BE2C (cell line): ENCODE data around the gene OTOL1.

Experiments used
- DNase-seq: peaks from one replicate; pipeline ENCODE4 v3.0.0-alpha.2; 2020
- H3K27me3 ChIP-seq: fragments of 250-450 bp; sonication (Bioruptor Pico); 2 replicates; pipeline ENCODE4 v1.5.1; 2020; ENCODE audit warnings: mild to moderate bottlenecking
- H3K36me3 ChIP-seq: fragments of 250-450 bp; sonication (Bioruptor Pico); 2 replicates; pipeline ENCODE4 v1.5.1; 2020; ENCODE audit warnings: mild to moderate bottlenecking
- H3K4me1 ChIP-seq: fragments of 250-450 bp; sonication (Bioruptor Pico); 2 replicates; pipeline ENCODE4 v1.5.1; 2020
- H3K4me3 ChIP-seq: 2 replicates; pipeline ENCODE4 v1.5.1; 2011; ENCODE audit warnings: low read depth, low read length
- H3K9me3 ChIP-seq: fragments of 250-450 bp; sonication (Bioruptor Pico); 2 replicates; pipeline ENCODE4 v1.5.1; 2020
- TF ChIP-seq, protein P1 (sequence below): IDR thresholded peaks from 2 replicates; pipeline ENCODE4 v1.5.1; 2012; ENCODE audit warnings: mild to moderate bottlenecking, low read depth, low read length

Gene OTOL1

DNA sequence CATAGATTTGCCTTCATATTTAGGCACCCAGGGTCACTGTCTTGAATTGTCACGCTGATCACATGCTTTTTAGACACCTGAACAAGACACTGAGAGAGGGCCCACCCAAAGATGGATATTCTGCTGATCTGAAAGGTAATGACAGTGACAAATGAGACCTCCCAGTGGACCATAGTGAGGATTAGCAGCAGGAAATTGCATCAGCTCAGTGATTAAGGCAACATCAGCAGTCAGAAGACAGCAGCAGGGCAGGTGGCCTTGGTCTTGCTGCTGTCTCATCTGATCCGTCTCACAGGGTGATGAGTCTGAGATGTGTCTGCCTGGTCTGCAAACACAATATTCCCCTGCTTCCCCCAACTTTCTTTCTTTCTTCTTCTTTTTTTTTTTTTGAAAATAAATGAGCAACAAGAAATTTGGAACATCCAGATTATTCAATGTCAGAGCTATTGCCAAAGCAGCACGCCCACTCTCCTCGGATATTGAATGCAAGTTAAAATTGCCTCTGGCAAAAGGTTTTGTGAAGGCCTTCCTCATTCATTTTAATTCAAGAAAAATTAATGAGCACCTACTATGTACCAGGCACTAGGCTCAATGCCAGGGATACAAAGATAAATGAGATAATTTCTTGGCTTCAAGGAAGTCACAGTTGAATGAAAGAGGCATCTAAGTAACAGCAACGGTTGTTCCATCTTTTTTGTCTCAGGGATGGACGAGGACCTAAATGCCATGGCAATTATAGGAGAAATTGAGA, 14.1 kb downstream of the OTOL1 start:
- no peaks in the 10 kb centered on the region for H3K9me3 ChIP-seq
- no peak overlapping the region for H3K4me3 ChIP-seq
- TF ChIP-seq, protein P1, sequence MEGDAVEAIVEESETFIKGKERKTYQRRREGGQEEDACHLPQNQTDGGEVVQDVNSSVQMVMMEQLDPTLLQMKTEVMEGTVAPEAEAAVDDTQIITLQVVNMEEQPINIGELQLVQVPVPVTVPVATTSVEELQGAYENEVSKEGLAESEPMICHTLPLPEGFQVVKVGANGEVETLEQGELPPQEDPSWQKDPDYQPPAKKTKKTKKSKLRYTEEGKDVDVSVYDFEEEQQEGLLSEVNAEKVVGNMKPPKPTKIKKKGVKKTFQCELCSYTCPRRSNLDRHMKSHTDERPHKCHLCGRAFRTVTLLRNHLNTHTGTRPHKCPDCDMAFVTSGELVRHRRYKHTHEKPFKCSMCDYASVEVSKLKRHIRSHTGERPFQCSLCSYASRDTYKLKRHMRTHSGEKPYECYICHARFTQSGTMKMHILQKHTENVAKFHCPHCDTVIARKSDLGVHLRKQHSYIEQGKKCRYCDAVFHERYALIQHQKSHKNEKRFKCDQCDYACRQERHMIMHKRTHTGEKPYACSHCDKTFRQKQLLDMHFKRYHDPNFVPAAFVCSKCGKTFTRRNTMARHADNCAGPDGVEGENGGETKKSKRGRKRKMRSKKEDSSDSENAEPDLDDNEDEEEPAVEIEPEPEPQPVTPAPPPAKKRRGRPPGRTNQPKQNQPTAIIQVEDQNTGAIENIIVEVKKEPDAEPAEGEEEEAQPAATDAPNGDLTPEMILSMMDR = no peak
- H3K36me3 ChIP-seq = no peaks in the 10 kb centered on the region
- H3K4me1 ChIP-seq = no peaks in the 10 kb centered on the region
- H3K27me3 ChIP-seq = no peaks in the 10 kb centered on the region
- DNase-seq = no peak

DNA sequence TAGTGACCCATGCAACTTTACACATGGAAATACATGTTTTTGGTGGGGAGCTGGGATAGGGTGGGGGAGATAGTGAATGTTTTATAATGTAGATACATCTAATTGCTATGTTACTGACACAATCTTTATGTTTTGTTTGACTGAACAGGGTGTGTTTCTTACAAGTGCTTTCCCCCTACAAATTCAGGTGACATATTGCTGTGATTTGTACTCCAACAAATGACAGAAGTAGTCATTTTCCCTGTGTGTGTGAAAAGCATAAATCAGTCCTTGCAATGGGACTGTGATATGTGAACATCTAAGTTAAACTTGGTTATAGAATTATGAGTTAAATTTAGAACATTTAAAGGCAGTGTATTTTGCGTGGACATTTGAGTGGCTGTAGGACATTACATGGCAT, 27.3 kb downstream of the OTOL1 start:
- no peaks in the 10 kb centered on the region for H3K4me1 ChIP-seq
- DNase-seq = no peak
- no peak overlapping the region for H3K4me3 ChIP-seq
- H3K36me3 ChIP-seq = no peaks in the 10 kb centered on the region
- no peaks in the 10 kb centered on the region; the same call in 1 of the 2 replicates for H3K9me3 ChIP-seq
- H3K27me3 ChIP-seq = no peaks in the 10 kb centered on the region
- TF ChIP-seq, protein P1 = no peak

DNA sequence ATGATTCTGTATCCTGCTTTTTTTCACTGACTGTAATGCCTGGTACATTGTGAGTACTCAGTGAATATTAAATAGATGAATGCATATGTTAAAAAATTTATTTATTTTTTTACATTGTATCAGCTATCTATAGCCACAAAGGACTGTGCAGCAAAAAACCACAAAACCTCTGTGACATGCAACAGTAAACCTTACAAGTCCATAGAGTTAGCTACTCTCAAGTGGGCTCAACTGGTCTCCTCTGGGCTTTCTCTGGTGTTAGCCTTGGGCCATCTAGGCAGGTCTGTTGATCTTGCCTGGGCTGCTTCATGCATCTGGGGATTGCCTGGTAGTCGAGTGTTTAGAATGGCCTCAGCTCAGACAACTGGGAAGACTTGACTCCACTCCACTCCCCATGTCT, 35.3 kb downstream of the OTOL1 start:
- TF ChIP-seq, protein P1 = no peak
- no peaks in the 10 kb centered on the region; the same call in 1 of the 2 replicates for H3K9me3 ChIP-seq

DNA sequence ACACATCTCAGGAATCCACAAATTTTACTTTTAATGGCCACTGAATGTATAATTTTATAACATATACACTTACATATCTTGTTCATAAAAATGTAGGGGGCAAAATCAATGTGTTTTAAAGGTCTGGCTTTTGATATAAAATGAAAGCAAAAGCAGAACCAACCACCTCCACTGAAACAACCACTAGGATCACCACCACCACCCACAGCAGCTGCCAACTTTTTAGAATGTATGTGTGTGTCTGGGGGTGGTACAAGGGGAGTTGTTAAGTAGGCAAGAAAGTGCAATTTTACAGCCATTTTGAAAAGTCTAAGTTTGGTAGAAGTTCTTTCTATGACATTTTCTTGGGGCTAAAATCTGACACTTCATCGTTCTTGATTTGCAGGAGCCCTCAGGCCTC, 44.0 kb downstream of the OTOL1 start:
- Histone ChIP-seq H3K36me3 (no peaks in the 10 kb centered on the region), H3K27me3 (peaks cover 9% of the 10 kb centered on the region; the same call in 1 of the 2 replicates), H3K4me1 (no peaks in the 10 kb centered on the region), H3K9me3 (no peaks in the 10 kb centered on the region), H3K4me3 (no peak overlapping the region)
- no peak for DNase-seq
- TF ChIP-seq, protein P1 = no peak

More for the DNA sequence above, 35.3 kb downstream of the OTOL1 start:
- DNase-seq = no peak
- no peaks in the 10 kb centered on the region for H3K27me3 ChIP-seq
- H3K4me3 ChIP-seq = no peak overlapping the region
- H3K36me3 ChIP-seq = no peaks in the 10 kb centered on the region
- no peaks in the 10 kb centered on the region for H3K4me1 ChIP-seq

DNA sequence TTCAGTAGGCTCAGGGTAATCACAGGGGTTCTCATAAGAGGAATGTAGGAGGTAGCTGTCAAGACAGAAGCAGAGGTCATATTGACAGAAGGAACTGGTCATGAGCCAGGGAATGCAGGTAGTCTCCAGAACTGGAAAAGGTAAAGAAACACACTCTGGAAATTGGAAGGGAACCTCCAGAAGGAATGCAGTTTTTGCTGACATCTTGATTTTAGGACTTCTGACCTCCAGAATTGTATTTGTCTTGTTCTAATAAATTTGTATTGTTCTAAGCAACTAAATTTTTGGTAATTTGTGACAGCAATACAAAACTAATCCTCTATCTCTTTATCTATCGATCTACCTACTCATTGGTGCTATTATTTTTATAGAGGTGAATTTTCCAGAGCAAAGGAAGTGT, 49.2 kb downstream of the OTOL1 start:
- TF ChIP-seq, protein P1 = no peak
- Histone ChIP-seq H3K4me1 (no peaks in the 10 kb centered on the region), H3K27me3 (peaks cover 9% of the 10 kb centered on the region; the same call in 1 of the 2 replicates), H3K9me3 (no peaks in the 10 kb centered on the region), H3K36me3 (no peaks in the 10 kb centered on the region), H3K4me3 (no peak overlapping the region)
- no peak for DNase-seq

DNA sequence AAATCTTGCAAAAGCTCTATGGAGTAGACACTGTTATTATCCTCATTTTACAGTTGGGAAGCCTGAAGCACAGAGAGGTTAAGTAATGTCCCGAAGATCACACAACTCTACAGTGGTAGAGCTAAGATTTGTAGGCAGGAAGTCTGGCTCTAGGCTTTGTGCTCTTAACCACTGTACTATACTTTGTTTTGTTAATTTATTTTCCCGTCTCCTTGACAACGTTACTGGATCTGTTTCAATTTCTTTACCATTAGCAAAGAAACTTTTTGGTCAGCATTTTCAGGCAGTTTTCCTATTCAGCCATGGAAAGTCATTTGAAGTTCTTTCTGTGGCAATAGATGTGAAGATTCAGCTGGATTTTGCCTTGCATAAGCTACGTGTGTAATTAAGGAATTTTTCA, 51.7 kb downstream of the OTOL1 start:
- H3K4me3 ChIP-seq = no peak overlapping the region
- no peak for DNase-seq
- no peaks in the 10 kb centered on the region for H3K27me3 ChIP-seq
- no peaks in the 10 kb centered on the region for H3K9me3 ChIP-seq
- no peaks in the 10 kb centered on the region for H3K36me3 ChIP-seq
- no peaks in the 10 kb centered on the region for H3K4me1 ChIP-seq
- TF ChIP-seq, protein P1 = no peak
